H1 (cell line): Measurements from ENCODE around the gene CASZ1. TPM values are rescaled to one million over a fixed set of nuclear protein-coding genes. Genes with fewer than 3 reads are reported as not detected.

Experiments used
- CTCF ChIA-PET: fragments of 300-600 bp; sonication (Branson Sonifier 250); formaldehyde crosslinking; loops from one replicate; lab custom pipeline; 2021; ENCODE audit not compliant: partially characterized antibody; lab: Charles Lee
- POLR2A ChIA-PET: fragments of 300-600 bp; sonication (Branson Sonifier 250); formaldehyde crosslinking; loops from one replicate; lab custom pipeline; 2021; ENCODE audit warnings: inconsistent platforms; ENCODE audit not compliant: partially characterized antibody; lab: Charles Lee
- DNase-seq, 2 experiments: peaks; one replicate each; pipeline versions ENCODE4 v3.0.0 to v3.0.0-alpha.2; 2010 to 2022; ENCODE audit warnings: low spot score in 2 of 2, low read depth in 1 of 2, mixed read lengths in 1 of 2
- FAIRE-seq: peaks from 2 replicates; lab custom pipeline; 2011; peaks lifted over from hg19 to GRCh38; lab: Jason Lieb, UNC
- H2AFZ ChIP-seq: 2 replicates; pipeline ENCODE4 v1.8.1; 2012; ENCODE audit warnings: low read length, inconsistent platforms
- H2AK5ac ChIP-seq: 2 replicates; pipeline ENCODE4 v1.6.1; 2013; ENCODE audit warnings: low read depth, low read length
- H2BK120ac ChIP-seq: replicated peaks from 2 replicates; pipeline ENCODE3; 2013; ENCODE audit warnings: low read depth, low read length, inconsistent platforms
- H2BK12ac ChIP-seq: 2 replicates; pipeline ENCODE4 v1.6.1; 2013; ENCODE audit warnings: low read depth, low read length
- H2BK15ac ChIP-seq: 2 replicates; pipeline ENCODE4 v1.6.1; 2013; ENCODE audit warnings: low read length
- H2BK20ac ChIP-seq: 2 replicates; pipeline ENCODE4 v1.6.1; 2013; ENCODE audit warnings: low read length
- H2BK5ac ChIP-seq: 2 replicates; pipeline ENCODE4 v1.6.1; 2013; ENCODE audit warnings: low read depth, low read length
- H3K14ac ChIP-seq: 2 replicates; pipeline ENCODE4 v1.6.1; 2013; ENCODE audit warnings: inconsistent platforms; ENCODE audit not compliant: insufficient read length
- H3K18ac ChIP-seq: 2 replicates; pipeline ENCODE4 v1.6.1; 2013; ENCODE audit warnings: low read length; ENCODE audit errors: extremely low read depth
- H3K23ac ChIP-seq: 2 replicates; pipeline ENCODE4 v1.6.1; 2013; ENCODE audit warnings: inconsistent platforms; ENCODE audit not compliant: insufficient read length
- H3K23me2 ChIP-seq: 2 replicates; pipeline ENCODE4 v1.6.1; 2013; ENCODE audit warnings: low read depth, low read length
- H3K27ac ChIP-seq: 2 replicates; pipeline ENCODE4 v1.6.1; 2011; ENCODE audit warnings: low read depth, low read length, inconsistent platforms
- H3K27me3 ChIP-seq, 4 experiments: replicated peaks in 1 of 4; 1 replicate in 1 of 4; 2 replicates in 3 of 4; pipeline versions ENCODE4 v1.6.1 to v1.8.1; 2011 to 2013; ENCODE audit warnings: low read length in 3 of 4, mild to moderate bottlenecking in 3 of 4, inconsistent platforms in 2 of 4, mixed read lengths in 2 of 4, moderate library complexity in 1 of 4; ENCODE audit not compliant: control insufficient read depth in 3 of 4, insufficient read depth in 3 of 4; ENCODE audit errors: extremely low read depth in 1 of 4
- H3K36me3 ChIP-seq, 4 experiments: 2 replicates each; pipeline versions ENCODE4 v1.6.1 to v1.8.1; 2011 to 2013; ENCODE audit warnings: mild to moderate bottlenecking in 4 of 4, low read length in 3 of 4, moderate library complexity in 2 of 4, control low read depth in 1 of 4, inconsistent platforms in 1 of 4; ENCODE audit not compliant: insufficient read depth in 4 of 4, control insufficient read depth in 2 of 4
- H3K4ac ChIP-seq: replicated peaks from 2 replicates; pipeline ENCODE3; 2013; ENCODE audit warnings: low read length, low read depth, mixed read lengths, inconsistent platforms; ENCODE audit not compliant: insufficient read length
- H3K4me1 ChIP-seq, 4 experiments: replicated peaks in 1 of 4; 1 replicate in 1 of 4; 2 replicates in 3 of 4; pipeline versions ENCODE4 v1.6.1 to v1.8.1; 2011 to 2013; ENCODE audit warnings: low read length in 3 of 4, inconsistent platforms in 2 of 4, mixed read lengths in 1 of 4; ENCODE audit not compliant: insufficient read depth in 4 of 4, control insufficient read depth in 3 of 4
- H3K4me2 ChIP-seq, 2 experiments: 2 replicates each; pipeline versions ENCODE4 v1.6.1 to v1.8.1; 2011 to 2013; ENCODE audit warnings: low read depth in 2 of 2, low read length in 2 of 2, control low read depth in 1 of 2, inconsistent platforms in 1 of 2, mild to moderate bottlenecking in 1 of 2; ENCODE audit not compliant: insufficient read depth in 1 of 2
- H3K4me3 ChIP-seq, 4 experiments: fragments of 200-600, 300-600 bp in 1 of 4; sonication (generic), shearing (Covaris generic), sonication (Bioruptor Twin) in 1 of 4; 2 replicates each; pipeline versions ENCODE4 v1.5.1 to v1.8.1; 2011 to 2016; ENCODE audit warnings: low read length in 4 of 4, low read depth in 3 of 4, control low read depth in 2 of 4, inconsistent platforms in 2 of 4, mild to moderate bottlenecking in 2 of 4, mixed read lengths in 1 of 4, moderate library complexity in 1 of 4; ENCODE audit not compliant: insufficient read depth in 2 of 4; ENCODE audit errors: extremely low read depth in 1 of 4
- H3K56ac ChIP-seq: replicated peaks from 2 replicates; pipeline ENCODE3; 2013; ENCODE audit warnings: low read depth, mild to moderate bottlenecking, mixed read lengths, low read length, inconsistent platforms; ENCODE audit not compliant: insufficient read length
- H3K79me1 ChIP-seq: 2 replicates; pipeline ENCODE4 v1.6.1; 2013; ENCODE audit warnings: low read depth, low read length, control low read depth
- H3K79me2 ChIP-seq, 2 experiments: 2 replicates each; pipeline versions ENCODE4 v1.6.1 to v1.8.1; 2012 to 2013; ENCODE audit warnings: low read length in 2 of 2, mild to moderate bottlenecking in 2 of 2, inconsistent platforms in 1 of 2; ENCODE audit not compliant: insufficient read depth in 2 of 2, control insufficient read depth in 1 of 2
- H3K9ac ChIP-seq, 4 experiments: replicated peaks in 1 of 4; 1 replicate in 1 of 4; 2 replicates in 3 of 4; pipeline versions ENCODE4 v1.6.1 to v1.8.1; 2011 to 2013; ENCODE audit warnings: low read depth in 3 of 4, low read length in 3 of 4, control low read depth in 2 of 4, mild to moderate bottlenecking in 2 of 4, moderate library complexity in 2 of 4, inconsistent platforms in 1 of 4; ENCODE audit errors: extremely low read depth in 1 of 4
- H3K9me3 ChIP-seq, 2 experiments: 2 replicates each; pipeline versions ENCODE4 v1.6.1 to v1.8.1; 2012 to 2013; ENCODE audit warnings: mild to moderate bottlenecking in 2 of 2, moderate library complexity in 2 of 2, control low read depth in 1 of 2, inconsistent platforms in 1 of 2, low read depth in 1 of 2, low read length in 1 of 2, mixed read lengths in 1 of 2; ENCODE audit not compliant: insufficient read depth in 2 of 2
- H4K20me1 ChIP-seq, 2 experiments: replicated peaks in 1 of 2; 2 replicates each; pipeline versions ENCODE3 to v1.8.1; 2011 to 2013; ENCODE audit warnings: inconsistent platforms in 2 of 2, low read length in 2 of 2, mild to moderate bottlenecking in 1 of 2; ENCODE audit not compliant: insufficient read depth in 2 of 2, control insufficient read depth in 1 of 2
- H4K5ac ChIP-seq: 2 replicates; pipeline ENCODE4 v1.6.1; 2013; ENCODE audit warnings: low read length, low read depth, mixed read lengths, inconsistent platforms; ENCODE audit not compliant: insufficient read length
- H4K8ac ChIP-seq: 2 replicates; pipeline ENCODE4 v1.8.0; 2013; ENCODE audit warnings: mild to moderate bottlenecking, moderate library complexity, low read length, inconsistent platforms; ENCODE audit not compliant: insufficient read depth; ENCODE audit errors: extremely low read depth
- H4K91ac ChIP-seq: replicated peaks from 2 replicates; pipeline ENCODE3; 2013; ENCODE audit warnings: low read length, mixed read lengths, inconsistent platforms; ENCODE audit not compliant: insufficient read length
- EGR1 ChIP-seq: IDR thresholded peaks from 2 replicates; pipeline ENCODE4 v1.6.1; 2011; ENCODE audit warnings: low read depth, low read length, borderline replicate concordance
- SIN3A ChIP-seq, 2 experiments: IDR thresholded peaks in 1 of 2; conservative IDR thresholded peaks in 1 of 2; 2 replicates each; pipeline ENCODE4 v1.6.1; 2011 to 2012; ENCODE audit warnings: low read length in 2 of 2, improper control_type of control experiment in 1 of 2, low read depth in 1 of 2, mild to moderate bottlenecking in 1 of 2
- TCF12 ChIP-seq: IDR thresholded peaks from 2 replicates; pipeline ENCODE4 v1.6.1; 2011; ENCODE audit warnings: low read depth, mild to moderate bottlenecking, low read length
- TEAD4 ChIP-seq: IDR thresholded peaks from 2 replicates; pipeline ENCODE4 v1.6.1; 2012; ENCODE audit warnings: low read depth, low read length, inconsistent platforms, mixed read lengths
- WGBS, 2 experiments: shearing (Covaris generic) in 1 of 2; methylation state at CpG; one replicate each; pipeline versions ENCODE4 v1.1.6 to v1.1.7; 2013 to 2015; ENCODE audit warnings: low lambda C conversion rate in 2 of 2, mixed read lengths in 2 of 2, inconsistent platforms in 1 of 2, low coverage in 1 of 2, missing lambda C conversion rate in 1 of 2; ENCODE audit not compliant: insufficient replicate concordance in 2 of 2, insufficient coverage in 1 of 2, insufficient read length in 1 of 2; ENCODE audit errors: extremely low coverage in 1 of 2, missing lambda C conversion rate in 1 of 2; 5-methylcytosine and 5-hydroxymethylcytosine counted together
- polyA plus RNA-seq, 7 experiments: library from polyadenylated mRNA; depleted of rRNA in 3 of 7; stranded (reverse) in 5 of 7; unstranded in 2 of 7; fragments of >200 nt in 5 of 7; fragments of 200-250 nt in 2 of 7; gene quantifications; 1 replicate in 5 of 7; 2 replicates in 1 of 7; 4 replicates in 1 of 7; pipeline versions ENCODE4 v1.2.1 to v1.2.3, GENCODE V29; 2011 to 2013; ENCODE audit warnings: missing spikeins in 2 of 7, mixed read lengths in 2 of 7
- total RNA-seq: library from RNA; stranded (reverse); fragmentation: NEBNext Ultra II Directional; extraction: Animal tissue kit (Norgen Biotek cat#: 25700); gene quantifications from 2 replicates; pipeline ENCODE4 v1.2.1, GENCODE V29; 2021

CASZ1 gene
- total and polyA plus RNA-seq, 2 of the 8 experiments (the other 6 are each of a cell fraction or from before 2014, with no cell fraction given), result 4.4 to 7.7 TPM

DNA sequence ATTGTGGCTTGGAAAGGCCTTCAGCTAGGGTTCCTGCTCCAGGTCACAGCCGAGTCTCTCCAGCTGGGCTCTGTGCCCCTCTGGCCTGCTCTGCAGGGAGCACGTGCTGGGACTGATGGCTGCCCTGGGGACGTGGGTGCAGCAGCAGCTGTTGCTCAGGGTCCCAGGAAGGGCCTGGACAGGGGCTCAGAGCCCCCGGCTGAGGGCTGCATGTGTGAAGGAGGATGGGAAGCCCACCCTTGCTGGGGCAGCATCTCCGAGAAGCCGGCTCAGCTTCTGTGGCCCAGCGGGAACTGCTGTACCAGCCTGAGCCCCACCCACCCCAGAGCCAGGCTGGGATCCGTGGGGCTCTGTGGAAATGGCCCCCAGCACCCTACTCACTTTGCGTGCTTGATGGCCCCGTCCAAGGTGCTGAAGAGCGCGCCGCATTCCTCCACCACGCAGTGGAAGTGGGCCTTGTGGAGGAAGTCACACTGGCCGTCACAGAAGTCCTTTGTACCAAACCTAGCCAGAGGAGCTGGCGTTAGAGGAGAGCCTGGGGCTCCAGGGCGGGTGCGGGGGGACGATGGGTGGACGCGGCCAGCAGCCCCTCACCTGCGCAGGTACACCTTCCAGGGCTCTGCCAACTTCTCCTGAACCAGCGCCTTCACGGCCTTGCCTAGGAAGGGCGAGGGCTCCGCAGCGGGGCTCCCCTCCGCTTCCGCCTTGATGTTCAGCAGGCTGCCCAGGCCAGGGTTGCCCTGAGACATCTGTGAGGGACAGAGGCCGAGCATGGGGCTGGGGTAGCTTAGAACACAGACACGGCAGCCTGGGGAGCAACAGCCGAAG, 147.5 kb downstream of the CASZ1 start:
- Histone ChIP-seq H2BK12ac (peak overlapping the region; percentile 27; the same call in 1 of the 2 replicates), H2AK5ac (peak overlapping the region; percentile 15; the same call in 1 of the 2 replicates), H3K18ac (peak overlapping the region; percentile 71), H3K4me3 (peak overlapping the region in 3 of 4 experiments; percentile 15 to 63 (median 29); a peak in 6 of 8 replicates), H3K79me2 (no peaks in the 10 kb centered on the region), H3K27ac (no peak overlapping the region), H2BK5ac (no peak overlapping the region), H3K27me3 (peaks cover 0 to 20% (median 15%) of the 10 kb centered on the region in 4 experiments; a peak in 3 of 7 replicates), H3K79me1 (no peaks in the 10 kb centered on the region), H3K4me2 (peak overlapping the region; percentile 69 to 70), H3K9me3 (no peaks in the 10 kb centered on the region), H3K23ac (no peak overlapping the region), H2BK20ac (no peak overlapping the region), H4K5ac (no peak overlapping the region), H2BK120ac (no peak overlapping the region), H4K20me1 (peaks cover 0 to 6% of the 10 kb centered on the region in 2 experiments), H3K9ac (no peak overlapping the region), H3K14ac (no peak overlapping the region), H3K4ac (no peak overlapping the region), H2AFZ (no peak overlapping the region), H3K36me3 (peaks cover 0 to 5% (median 0%) of the 10 kb centered on the region in 4 experiments; a peak in 2 of 8 replicates), H4K91ac (peak overlapping the region; percentile 82), H3K4me1 (peaks cover 0 to 25% (median 14%) of the 10 kb centered on the region in 4 experiments; a peak in 6 of 7 replicates), H3K56ac (no peak overlapping the region), H3K23me2 (no peaks in the 10 kb centered on the region; the same call in 1 of the 2 replicates), H4K8ac (peak overlapping the region; percentile 8; the same call in 1 of the 2 replicates), H2BK15ac (peak overlapping the region; percentile 81; the same call in 1 of the 2 replicates)
- CTCF ChIA-PET, result interaction anchor here (0.5 to 1.6 kb wide), 9 partner anchors 15 to 293 kb away, joined by 3 to 4 read pairs (median 3); no protein-coding TSS in a partner anchor
- no peak for TF ChIP-seq TEAD4
- TF ChIP-seq EGR1, result no peak
- TF ChIP-seq TCF12, result no peak
- 0 out of 4 replicates have a peak, but pooled peaks of 1 of the 2 experiments have one; percentile 18 for TF ChIP-seq SIN3A (conservative IDR thresholded peaks at IDR 0.05 in 1 of 2, IDR thresholded peaks at IDR 0.05 in 1 of 2; ENCODE audit: low read depth in 1 of 2, low read length in 2 of 2)
- no peak for FAIRE-seq
- POLR2A ChIA-PET, result interaction anchor here (0.5 to 1.6 kb wide), 3 partner anchors 9 to 330 kb away, joined by 3 to 4 read pairs (median 3); no protein-coding TSS in a partner anchor
- DNase-seq, result peak in 1 of 2 experiments; percentile 77
- 54% methylated on average over 21 of the region's 32 CpGs; no CpG with 5 or more reads in 1 of the 2 experiments for WGBS, 2 experiments
